Activated CD4-positive, alpha-beta T cell treated with anti-CD3 and anti-CD28 coated beads for 48 hours (primary cell): Measurements from ENCODE around the gene KLF4.
"Not testable (repeated sequence)": the region's sequence is repeated elsewhere in the genome, so short reads cannot be mapped to it uniquely, and the experiment has no call there.

Source experiments
- DNase-seq: peaks from one replicate; pipeline ENCODE4 v3.0.0-alpha.2; 2020

The KLF4 gene

GRCh38 chr9:107489687-107490605 lies at the start of gene KLF4:
TSS of gene KLF4 (minus strand) at chr9:107489769. CDS start at chr9:107489172, 597 bp downstream.
- peak; percentile 82 for DNase-seq

- no peak for DNase-seq
Observed at GRCh38 chr9:107536462-107536861, 46.9 kb upstream of the KLF4 start.

- DNase-seq, result no peak
Observed at GRCh38 chr9:107534510-107535078, 45.0 kb upstream of the KLF4 start.

- DNase-seq, result no peak
Observed at GRCh38 chr9:107530679-107531078, 41.1 kb upstream of the KLF4 start.

- DNase-seq, result no peak
Observed at GRCh38 chr9:107528686-107529085, 39.1 kb upstream of the KLF4 start.

- DNase-seq, result no peak
Observed at GRCh38 chr9:107523539-107523938, 34.0 kb upstream of the KLF4 start.

GRCh38 chr9:107520186-107520585 lies 30.6 kb upstream of the KLF4 start:
- no peak for DNase-seq

- DNase-seq, result no peak
Observed at GRCh38 chr9:107518037-107518807, 28.7 kb upstream of the KLF4 start.

- DNase-seq, result no peak
Observed at GRCh38 chr9:107513464-107514100, 24.0 kb upstream of the KLF4 start.

- DNase-seq, result no peak
Observed at GRCh38 chr9:107504585-107505455, 15.3 kb upstream of the KLF4 start.

- no peak for DNase-seq
Observed at GRCh38 chr9:107502464-107502863, 12.9 kb upstream of the KLF4 start.

- DNase-seq, result not testable (repeated sequence)
Observed at GRCh38 chr9:107500421-107501200, 11.0 kb upstream of the KLF4 start.

- DNase-seq, result no peak
Observed at GRCh38 chr9:107496976-107497375, 7.4 kb upstream of the KLF4 start.

- DNase-seq, result no peak
Observed at GRCh38 chr9:107492381-107492970, 2.9 kb upstream of the KLF4 start.

GRCh38 chr9:107491081-107492053 lies 1.8 kb upstream of the KLF4 start:
- DNase-seq, result no peak

- not testable (repeated sequence) for DNase-seq
Observed at GRCh38 chr9:107490606-107490970, 1.0 kb upstream of the KLF4 start.

GRCh38 chr9:107489144-107489673 lies 360 bp downstream of the KLF4 start:
- no peak for DNase-seq

GRCh38 chr9:107488375-107489143 lies 1.0 kb downstream of the KLF4 start:
- peak; percentile 21 for DNase-seq
